Measurements from ENCODE around the gene CALHM3. TPM values are rescaled to one million over a fixed set of nuclear protein-coding genes. Genes with fewer than 3 reads are reported as not detected.
"Not testable (repeated sequence)": the region's sequence is repeated elsewhere in the genome, so short reads cannot be mapped to it uniquely, and the experiment has no call there.

The CALHM3 gene, protein sequence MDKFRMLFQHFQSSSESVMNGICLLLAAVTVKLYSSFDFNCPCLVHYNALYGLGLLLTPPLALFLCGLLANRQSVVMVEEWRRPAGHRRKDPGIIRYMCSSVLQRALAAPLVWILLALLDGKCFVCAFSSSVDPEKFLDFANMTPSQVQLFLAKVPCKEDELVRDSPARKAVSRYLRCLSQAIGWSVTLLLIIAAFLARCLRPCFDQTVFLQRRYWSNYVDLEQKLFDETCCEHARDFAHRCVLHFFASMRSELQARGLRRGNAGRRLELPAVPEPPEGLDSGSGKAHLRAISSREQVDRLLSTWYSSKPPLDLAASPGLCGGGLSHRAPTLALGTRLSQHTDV
- not detected for total RNA-seq
- total RNA-seq (2013), result not detected

DNA sequence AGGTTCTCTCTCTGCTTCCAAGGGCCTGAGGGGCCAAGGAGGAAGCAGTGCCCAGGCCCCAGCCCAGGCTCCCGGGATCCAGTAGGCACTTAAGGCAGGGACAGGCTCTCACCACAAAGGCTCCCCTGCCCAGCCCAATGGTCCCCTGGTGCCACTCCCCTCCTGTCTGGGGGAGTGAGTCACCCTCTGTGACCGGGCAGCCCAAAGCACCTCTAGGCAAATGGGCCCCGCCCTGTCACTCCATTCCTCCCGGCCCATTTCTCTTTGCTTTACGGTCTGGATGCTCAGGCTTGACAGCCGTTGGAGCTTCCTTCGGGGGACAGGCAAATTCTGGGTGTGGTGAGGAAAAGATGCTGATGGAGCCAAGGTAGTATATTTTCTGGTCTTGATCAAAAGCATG lies at the start of gene CALHM3:
TSS of gene CALHM3 (minus strand) at position 106 of the 400 bp plus-strand sequence. CDS start 208 bp downstream, outside the sequence.
- Mint-ChIP-seq H3K27me3 (ENCODE audit: low read depth in 2 of 2) (no peaks in the 10 kb centered on the region), H3K4me1 (peaks cover 7 to 9% of the 10 kb centered on the region in 2 donors), H3K4me3 (no peak within 1 kb of the TSS), H3K36me3 (no peaks in the 10 kb centered on the region), H3K9me3 (no peaks in the 10 kb centered on the region), H3K27ac (no peak within 1 kb of the TSS)
- DNase-seq (no peak), ATAC-seq (no peak)
- H3K27ac ChIP-seq (ENCODE audit: low read length), result no peak within 1 kb of the TSS
- WGBS (ENCODE audit: insufficient coverage), result 81% methylated on average over 7 of the region's 7 CpGs
- peaks cover 10% of the 10 kb centered on the region for H3K4me1 ChIP-seq (ENCODE audit: control insufficient read depth, insufficient read depth, low read length)
- TF ChIP-seq, protein P1, sequence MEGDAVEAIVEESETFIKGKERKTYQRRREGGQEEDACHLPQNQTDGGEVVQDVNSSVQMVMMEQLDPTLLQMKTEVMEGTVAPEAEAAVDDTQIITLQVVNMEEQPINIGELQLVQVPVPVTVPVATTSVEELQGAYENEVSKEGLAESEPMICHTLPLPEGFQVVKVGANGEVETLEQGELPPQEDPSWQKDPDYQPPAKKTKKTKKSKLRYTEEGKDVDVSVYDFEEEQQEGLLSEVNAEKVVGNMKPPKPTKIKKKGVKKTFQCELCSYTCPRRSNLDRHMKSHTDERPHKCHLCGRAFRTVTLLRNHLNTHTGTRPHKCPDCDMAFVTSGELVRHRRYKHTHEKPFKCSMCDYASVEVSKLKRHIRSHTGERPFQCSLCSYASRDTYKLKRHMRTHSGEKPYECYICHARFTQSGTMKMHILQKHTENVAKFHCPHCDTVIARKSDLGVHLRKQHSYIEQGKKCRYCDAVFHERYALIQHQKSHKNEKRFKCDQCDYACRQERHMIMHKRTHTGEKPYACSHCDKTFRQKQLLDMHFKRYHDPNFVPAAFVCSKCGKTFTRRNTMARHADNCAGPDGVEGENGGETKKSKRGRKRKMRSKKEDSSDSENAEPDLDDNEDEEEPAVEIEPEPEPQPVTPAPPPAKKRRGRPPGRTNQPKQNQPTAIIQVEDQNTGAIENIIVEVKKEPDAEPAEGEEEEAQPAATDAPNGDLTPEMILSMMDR (IDR thresholded peaks at IDR 0.05), result no peak
- no peaks in the 10 kb centered on the region for H3K9me3 ChIP-seq (ENCODE audit: control insufficient read depth, insufficient read depth, low read length)
- intact Hi-C loops (cut with micrococcal nuclease), result no loop called here
- H3K27me3 ChIP-seq (ENCODE audit: control insufficient read depth, insufficient read depth, low read length), result no peaks in the 10 kb centered on the region
- no peaks in the 10 kb centered on the region for H3K36me3 ChIP-seq (ENCODE audit: control insufficient read depth, insufficient read depth, low read length)
- H3K4me3 ChIP-seq (ENCODE audit: low read length), result no peak within 1 kb of the TSS

DNA sequence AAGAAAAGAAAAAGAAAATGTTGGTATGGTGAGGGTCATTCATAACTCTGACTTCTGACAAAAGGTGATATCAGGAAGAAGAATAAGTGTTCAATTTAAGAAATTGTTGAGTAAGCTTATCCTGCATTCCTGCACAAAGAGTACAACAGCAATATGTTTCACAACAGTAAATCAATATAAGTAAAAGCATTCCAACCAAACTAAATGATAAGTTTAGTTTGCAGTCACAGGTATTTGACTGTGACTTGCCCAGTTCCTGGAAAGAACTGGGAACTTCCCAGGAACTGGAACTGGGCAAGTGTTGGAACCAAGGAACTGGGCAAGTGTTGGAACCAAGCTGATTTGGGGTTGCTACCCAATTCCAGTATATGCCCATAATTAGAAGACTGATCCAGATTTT lies 49.5 kb upstream of the CALHM3 start:
- Histone ChIP-seq H3K27me3 (ENCODE audit: control insufficient read depth, insufficient read depth, low read length) (peaks cover 3% of the 10 kb centered on the region), H3K36me3 (ENCODE audit: control insufficient read depth, insufficient read depth, low read length) (no peaks in the 10 kb centered on the region), H3K4me1 (ENCODE audit: control insufficient read depth, insufficient read depth, low read length) (no peaks in the 10 kb centered on the region), H3K4me3 (ENCODE audit: low read length) (no peak overlapping the region), H3K27ac (ENCODE audit: low read length) (no peak overlapping the region), H3K9me3 (ENCODE audit: control insufficient read depth, insufficient read depth, low read length) (no peaks in the 10 kb centered on the region)
- Mint-ChIP-seq H3K9me3 (no peaks in the 10 kb centered on the region), H3K27ac (no peak overlapping the region), H3K36me3 (no peaks in the 10 kb centered on the region), H3K27me3 (ENCODE audit: low read depth in 2 of 2) (peaks cover 22 to 24% of the 10 kb centered on the region in 2 donors), H3K4me3 (no peak overlapping the region), H3K4me1 (no peaks in the 10 kb centered on the region)
- TF ChIP-seq, protein P1 (IDR thresholded peaks at IDR 0.05), result no peak
- no peak for ATAC-seq
- no peak for DNase-seq
- intact Hi-C loops (cut with micrococcal nuclease), result no loop called here

DNA sequence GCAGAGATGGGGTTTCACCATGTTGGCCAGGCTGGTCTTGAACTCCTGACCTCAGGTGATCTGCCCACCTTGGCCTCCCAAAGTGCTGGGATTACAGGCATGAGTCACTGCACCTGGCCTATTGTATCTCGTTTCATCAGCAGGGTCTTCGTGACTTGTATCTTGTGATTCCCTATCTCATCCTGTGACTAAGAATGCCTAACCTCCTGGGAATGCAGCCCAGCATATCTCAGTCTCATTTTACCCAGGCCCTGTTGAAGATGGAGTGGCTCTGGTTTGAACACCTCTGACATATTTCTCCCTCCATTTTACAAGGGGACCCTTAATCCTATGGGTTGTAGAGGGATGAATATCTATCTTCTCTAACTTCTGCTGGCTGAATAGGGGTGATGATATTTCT lies 48.4 kb upstream of the CALHM3 start:
- H3K27me3 ChIP-seq (ENCODE audit: control insufficient read depth, insufficient read depth, low read length); H3K4me3 ChIP-seq (ENCODE audit: low read length); H3K27ac Mint-ChIP-seq; H3K27ac ChIP-seq (ENCODE audit: low read length); DNase-seq; H3K4me1 ChIP-seq (ENCODE audit: control insufficient read depth, insufficient read depth, low read length); H3K36me3 Mint-ChIP-seq; intact Hi-C loops (cut with micrococcal nuclease); H3K36me3 ChIP-seq (ENCODE audit: control insufficient read depth, insufficient read depth, low read length); H3K4me3 Mint-ChIP-seq; H3K9me3 ChIP-seq (ENCODE audit: control insufficient read depth, insufficient read depth, low read length); H3K9me3 Mint-ChIP-seq; H3K4me1 Mint-ChIP-seq; ATAC-seq: not testable (repeated sequence)
- peaks cover 24 to 27% of the 10 kb centered on the region in 2 donors for H3K27me3 Mint-ChIP-seq (ENCODE audit: low read depth in 2 of 2)
- whole genome bisulfite sequencing (ENCODE audit: insufficient coverage), result 84% methylated on average over 2 of the region's 2 CpGs

DNA sequence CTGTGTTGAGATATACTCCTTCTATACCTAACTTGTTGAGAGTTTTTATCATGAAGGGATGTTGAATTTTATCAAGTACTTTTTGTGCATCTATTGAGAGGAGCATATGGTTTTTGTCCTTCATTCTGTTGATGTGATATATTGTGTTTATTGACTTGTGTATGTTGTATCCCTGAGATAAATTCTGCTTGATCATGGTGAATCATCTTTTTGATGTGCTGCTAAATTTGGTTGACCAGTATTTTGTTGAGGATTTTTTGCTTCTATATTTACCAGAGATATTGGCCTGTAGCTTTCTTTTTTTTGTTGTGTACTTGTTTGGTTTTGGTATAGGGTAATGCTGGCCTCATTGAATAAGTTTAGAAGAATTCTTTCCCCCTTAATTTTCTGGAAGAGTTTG lies 46.9 kb upstream of the CALHM3 start:
- H3K4me3 Mint-ChIP-seq, result no peak overlapping the region
- ATAC-seq (no peak), DNase-seq (no peak)
- Histone ChIP-seq H3K4me1 (ENCODE audit: control insufficient read depth, insufficient read depth, low read length) (no peaks in the 10 kb centered on the region), H3K36me3 (ENCODE audit: control insufficient read depth, insufficient read depth, low read length) (no peaks in the 10 kb centered on the region), H3K4me3 (ENCODE audit: low read length) (no peak overlapping the region), H3K27ac (ENCODE audit: low read length) (no peak overlapping the region), H3K27me3 (ENCODE audit: control insufficient read depth, insufficient read depth, low read length) (peaks cover 3% of the 10 kb centered on the region), H3K9me3 (ENCODE audit: control insufficient read depth, insufficient read depth, low read length) (no peaks in the 10 kb centered on the region)
- peaks cover 24 to 31% of the 10 kb centered on the region in 2 donors for H3K27me3 Mint-ChIP-seq (ENCODE audit: low read depth in 2 of 2)
- no peaks in the 10 kb centered on the region for H3K36me3 Mint-ChIP-seq
- TF ChIP-seq, protein P1 (IDR thresholded peaks at IDR 0.05), result no peak
- H3K4me1 Mint-ChIP-seq, result no peaks in the 10 kb centered on the region
- no peak overlapping the region for H3K27ac Mint-ChIP-seq
- H3K9me3 Mint-ChIP-seq, result no peaks in the 10 kb centered on the region
- intact Hi-C loops (cut with micrococcal nuclease), result no loop called here

Measured in natural killer cell (primary cell).